CD4-positive, CD25-positive, alpha-beta regulatory T cell (primary cell): ENCODE measurements around the gene ZFX. TPM values are rescaled to one million over a fixed set of nuclear protein-coding genes. Genes with fewer than 3 reads are reported as not detected.

Experiments used
- ATAC-seq, 2 donors: fragments of 150-1000 bp; cut with Tn5 transposase; one replicate each; pipeline ENCODE4 v1.10.0; 2021; ENCODE audit warnings: low read depth in 2 of 2, moderate number of reproducible peaks in 2 of 2, moderate library complexity in 1 of 2
- DNase-seq, 3 donors: peaks; one replicate each; pipeline versions ENCODE4 v3.0.0 to v3.0.0-alpha.2; 2012 to 2022; ENCODE audit warnings: mixed read lengths in 1 of 3
- H3K27ac ChIP-seq: one replicate; pipeline ENCODE4 v1.7.0; 2013; ENCODE audit warnings: mild to moderate bottlenecking, low read length; ENCODE audit not compliant: insufficient read depth, poor library complexity, severe bottlenecking
- H3K27me3 ChIP-seq: one replicate; pipeline ENCODE4 v1.7.0; 2013; ENCODE audit warnings: low read length; ENCODE audit not compliant: control insufficient read depth, insufficient read depth
- H3K36me3 ChIP-seq: one replicate; pipeline ENCODE4 v1.7.0; 2013; ENCODE audit warnings: mild to moderate bottlenecking, low read length, moderate library complexity; ENCODE audit not compliant: control insufficient read depth, insufficient read depth
- H3K4me1 ChIP-seq: 2 replicates; pipeline ENCODE4 v1.7.0; 2013; ENCODE audit warnings: mild to moderate bottlenecking, low read length; ENCODE audit not compliant: insufficient read depth, control insufficient read depth, poor library complexity, severe bottlenecking
- H3K4me3 ChIP-seq: one replicate; pipeline ENCODE4 v1.7.0; 2013; ENCODE audit warnings: low read depth, mild to moderate bottlenecking, low read length, moderate library complexity
- H3K9me3 ChIP-seq, 2 experiments: 1 replicate in 1 of 2; 2 replicates in 1 of 2; pipeline ENCODE4 v1.7.0; 2013; ENCODE audit warnings: low read length in 2 of 2, mild to moderate bottlenecking in 1 of 2, moderate library complexity in 1 of 2; ENCODE audit not compliant: control insufficient read depth in 2 of 2
- H3K27ac Mint-ChIP-seq, 3 donors: one replicate each; pipeline ENCODE4 v1.8.0; 2020 to 2022; ENCODE audit warnings: mild to moderate bottlenecking in 3 of 3, mixed read lengths in 3 of 3, moderate library complexity in 2 of 3
- H3K27me3 Mint-ChIP-seq: one replicate; pipeline ENCODE4 v1.8.0; 2022; ENCODE audit warnings: mild to moderate bottlenecking, mixed read lengths
- H3K36me3 Mint-ChIP-seq: one replicate; pipeline ENCODE4 v1.8.0; 2020; ENCODE audit warnings: mixed read lengths
- H3K4me1 Mint-ChIP-seq, 4 donors: one replicate each; pipeline ENCODE4 v1.8.0; 2020 to 2022; ENCODE audit warnings: mixed read lengths in 4 of 4, mild to moderate bottlenecking in 1 of 4
- H3K4me3 Mint-ChIP-seq, 4 donors: one replicate each; pipeline ENCODE4 v1.8.0; 2020 to 2022; ENCODE audit warnings: mild to moderate bottlenecking in 4 of 4, mixed read lengths in 4 of 4, moderate library complexity in 3 of 4
- H3K9me3 Mint-ChIP-seq, 7 donors: one replicate each; pipeline ENCODE4 v1.8.0; 2020 to 2022; ENCODE audit warnings: mixed read lengths in 7 of 7, mild to moderate bottlenecking in 3 of 7, moderate library complexity in 2 of 7
- polyA plus RNA-seq, 4 donors: library from polyadenylated mRNA; unstranded; fragments of 300-500 nt; fragmentation: Illumina TruSeq; gene quantifications; one replicate each; pipeline ENCODE4 v1.2.3, GENCODE V29; 2021
- total RNA-seq: library from RNA; stranded (reverse); gene quantifications from one replicate; pipeline ENCODE4 v1.2.3, GENCODE V29; 2022

Gene ZFX
- total and polyA plus RNA-seq, 5 donors from 2014 or later: 20.4 to 104 (median 39.2) TPM

DNA sequence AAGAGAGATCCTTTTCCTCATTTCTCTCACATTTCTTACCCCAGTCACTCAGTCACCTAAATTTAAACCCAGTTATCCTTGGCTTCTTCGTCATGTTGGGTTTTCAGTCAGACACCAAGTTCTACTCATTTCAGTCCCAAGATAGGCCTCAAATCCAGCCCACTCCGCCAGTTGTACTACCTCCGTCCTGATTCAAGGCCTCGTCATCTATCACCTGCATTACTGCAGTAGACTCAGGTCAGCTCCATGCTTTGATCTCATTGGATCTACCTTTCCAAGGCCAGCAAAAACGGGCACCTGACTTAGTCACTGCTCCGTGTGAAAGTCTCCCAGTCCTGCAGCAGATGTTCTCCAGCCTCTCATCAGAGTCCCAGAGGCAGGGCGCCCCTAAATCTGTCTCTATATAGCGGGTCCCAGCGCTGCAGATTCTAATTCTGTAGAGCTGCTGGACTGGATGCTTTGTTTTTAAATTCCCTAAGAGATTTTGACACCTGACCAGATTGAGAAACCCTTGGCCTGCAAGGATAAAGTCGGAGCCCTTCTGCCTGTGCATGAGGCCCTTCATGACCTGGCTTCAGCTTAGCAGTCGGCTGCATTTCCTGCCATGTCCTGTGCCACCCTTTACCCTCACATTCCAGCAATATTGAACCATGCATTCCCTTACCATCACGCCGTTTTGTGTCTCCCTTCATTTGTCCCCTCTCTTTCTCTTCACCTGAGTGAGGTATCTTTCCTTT is 53.7 kb downstream of the ZFX start:
- peak overlapping the region in 2 of 3 donors; percentile 47 to 48 for H3K27ac Mint-ChIP-seq
- Histone ChIP-seq H3K9me3 (no peaks in the 10 kb centered on the region), H3K27ac (peak overlapping the region; percentile 15), H3K4me1 (peaks cover 6% of the 10 kb centered on the region), H3K27me3 (no peaks in the 10 kb centered on the region), H3K4me3 (peak overlapping the region; percentile 19), H3K36me3 (peaks cover 15% of the 10 kb centered on the region)
- peak overlapping the region in 1 of 4 donors; percentile 19 for H3K4me3 Mint-ChIP-seq
- no peaks in the 10 kb centered on the region for H3K9me3 Mint-ChIP-seq
- H3K36me3 Mint-ChIP-seq: peaks cover 30% of the 10 kb centered on the region
- ATAC-seq: no peak
- no peak for DNase-seq
- peaks cover 34 to 64% (median 47%) of the 10 kb centered on the region in 4 donors for H3K4me1 Mint-ChIP-seq
- no peaks in the 10 kb centered on the region for H3K27me3 Mint-ChIP-seq

DNA sequence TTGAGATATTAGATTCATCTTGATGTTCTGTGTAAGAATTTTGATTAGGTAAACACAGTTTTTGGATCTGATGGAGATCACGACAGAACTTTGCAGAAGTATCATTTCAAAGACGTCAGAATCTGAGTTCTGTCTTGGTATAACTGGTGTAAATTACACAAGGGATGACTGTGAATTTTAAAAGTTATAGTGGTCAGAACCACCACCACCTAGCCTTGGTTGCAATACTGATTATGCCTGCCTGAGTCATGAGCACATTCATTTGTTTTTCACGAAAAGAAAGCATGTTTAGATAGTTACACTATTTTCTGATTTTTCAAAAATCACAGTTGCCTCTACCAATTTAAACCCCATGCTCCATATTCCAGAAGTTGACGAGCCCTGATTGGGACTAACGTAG is 54.8 kb downstream of the ZFX start:
- Histone ChIP-seq H3K27me3 (no peaks in the 10 kb centered on the region), H3K4me1 (peaks cover 6% of the 10 kb centered on the region), H3K27ac (no peak overlapping the region), H3K36me3 (peaks cover 26% of the 10 kb centered on the region), H3K9me3 (no peaks in the 10 kb centered on the region), H3K4me3 (no peak overlapping the region)
- H3K4me3 Mint-ChIP-seq: no peak overlapping the region
- H3K27ac Mint-ChIP-seq: no peak overlapping the region
- no peaks in the 10 kb centered on the region for H3K9me3 Mint-ChIP-seq
- peaks cover 24% of the 10 kb centered on the region for H3K36me3 Mint-ChIP-seq
- peaks cover 26 to 55% (median 41%) of the 10 kb centered on the region in 4 donors for H3K4me1 Mint-ChIP-seq
- no peaks in the 10 kb centered on the region for H3K27me3 Mint-ChIP-seq
- ATAC-seq (no peak), DNase-seq (no peak)

DNA sequence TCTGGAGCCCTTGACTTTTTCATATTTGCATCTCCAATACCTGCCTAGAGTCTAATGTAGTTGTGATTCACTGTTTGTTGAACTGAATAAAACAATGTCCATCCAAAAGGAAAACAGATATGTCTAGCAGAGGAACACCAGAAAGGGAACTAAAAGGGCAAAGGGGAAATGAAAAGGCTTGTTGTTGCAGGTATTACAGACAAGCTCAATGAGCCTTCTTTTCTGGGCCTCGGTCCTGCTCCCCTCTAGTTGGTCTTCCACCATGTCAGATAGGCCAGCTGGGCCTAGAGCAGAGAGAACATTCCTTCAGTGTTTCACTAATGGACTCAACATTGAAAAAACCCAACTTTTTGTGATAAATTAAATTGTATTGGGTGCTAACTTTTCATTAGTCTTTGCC is 55.4 kb downstream of the ZFX start:
- Histone ChIP-seq H3K27me3 (no peaks in the 10 kb centered on the region), H3K9me3 (no peaks in the 10 kb centered on the region), H3K4me3 (no peak overlapping the region), H3K36me3 (peaks cover 31% of the 10 kb centered on the region), H3K27ac (no peak overlapping the region), H3K4me1 (peaks cover 4% of the 10 kb centered on the region)
- peaks cover 23% of the 10 kb centered on the region for H3K36me3 Mint-ChIP-seq
- ATAC-seq (no peak), DNase-seq (no peak)
- no peak overlapping the region for H3K4me3 Mint-ChIP-seq
- peaks cover 24 to 51% (median 37%) of the 10 kb centered on the region in 4 donors for H3K4me1 Mint-ChIP-seq
- peak overlapping the region in 1 of 3 donors; percentile 12 for H3K27ac Mint-ChIP-seq
- no peaks in the 10 kb centered on the region for H3K27me3 Mint-ChIP-seq
- H3K9me3 Mint-ChIP-seq: no peaks in the 10 kb centered on the region

DNA sequence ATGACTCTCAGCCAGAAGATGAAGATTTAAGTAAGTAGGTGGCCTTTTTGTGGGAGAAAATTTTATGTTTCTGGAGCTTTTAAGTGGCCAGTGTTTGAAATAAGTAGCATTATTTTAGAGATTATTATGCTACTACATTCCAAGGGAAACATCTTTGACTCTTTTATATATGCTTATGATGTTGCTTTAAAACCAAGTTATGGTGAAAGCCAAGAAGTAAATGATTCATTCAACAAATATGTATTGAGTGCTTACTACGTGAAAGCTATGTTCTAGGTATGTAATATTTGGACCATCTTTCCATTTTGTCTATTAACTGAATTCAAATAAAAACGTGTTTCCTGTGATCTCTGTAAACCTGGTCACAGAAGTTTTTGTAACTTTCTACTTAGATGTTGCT is 58.3 kb downstream of the ZFX start:
- peaks cover 44% of the 10 kb centered on the region for H3K36me3 ChIP-seq
- H3K27me3 ChIP-seq: no peaks in the 10 kb centered on the region
- Mint-ChIP-seq H3K36me3 (peaks cover 29% of the 10 kb centered on the region), H3K4me3 (no peak overlapping the region), H3K27ac (peak overlapping the region in 1 of 3 donors; percentile 57), H3K27me3 (no peaks in the 10 kb centered on the region), H3K9me3 (no peaks in the 10 kb centered on the region), H3K4me1 (peaks cover 3 to 27% (median 17%) of the 10 kb centered on the region in 4 donors)
- DNase-seq (no peak), ATAC-seq (no peak)
- no peaks in the 10 kb centered on the region for H3K4me1 ChIP-seq
- H3K27ac ChIP-seq: no peak overlapping the region
- H3K4me3 ChIP-seq: no peak overlapping the region
- H3K9me3 ChIP-seq: no peaks in the 10 kb centered on the region

DNA sequence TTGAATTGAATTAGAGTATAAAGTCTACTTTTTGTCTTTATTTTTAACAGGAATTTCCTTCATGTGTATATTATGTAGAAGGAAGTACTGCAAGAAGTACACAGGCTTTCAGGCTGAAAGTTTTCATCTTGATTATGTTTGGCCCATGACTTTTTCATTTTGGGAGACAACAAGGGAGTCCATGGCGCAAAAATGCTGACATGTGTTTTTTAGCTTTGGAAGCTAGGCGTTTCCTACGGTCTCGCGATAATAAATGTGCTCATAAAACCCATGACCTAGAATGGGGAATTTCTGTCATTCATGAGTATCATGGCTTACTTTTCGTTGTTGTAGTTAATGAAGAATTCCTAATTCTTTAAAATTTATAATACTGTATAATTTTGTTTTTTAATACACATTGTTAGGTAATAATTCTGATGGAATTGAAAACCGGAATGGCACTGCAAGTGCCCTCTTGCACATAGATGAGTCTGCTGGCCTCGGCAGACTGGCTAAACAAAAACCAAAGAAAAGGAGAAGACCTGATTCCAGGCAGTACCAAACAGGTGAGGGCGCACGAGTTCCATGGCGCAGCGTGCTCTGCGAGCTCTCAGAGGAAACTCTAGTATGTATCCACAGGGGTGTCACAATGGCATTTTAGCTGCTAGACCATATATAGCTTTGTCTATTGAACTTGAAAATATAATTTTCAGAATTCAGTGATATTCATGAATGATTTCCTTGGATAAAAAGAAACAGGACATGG is 59.1 kb downstream of the ZFX start:
- ATAC-seq (no peak), DNase-seq (no peak)
- Mint-ChIP-seq H3K4me3 (no peak overlapping the region), H3K9me3 (no peaks in the 10 kb centered on the region), H3K27ac (no peak overlapping the region), H3K4me1 (peaks cover 0 to 19% (median 10%) of the 10 kb centered on the region in 4 donors), H3K27me3 (no peaks in the 10 kb centered on the region), H3K36me3 (peaks cover 27% of the 10 kb centered on the region)
- Histone ChIP-seq H3K27me3 (no peaks in the 10 kb centered on the region), H3K4me3 (no peak overlapping the region), H3K4me1 (no peaks in the 10 kb centered on the region), H3K9me3 (no peaks in the 10 kb centered on the region), H3K27ac (no peak overlapping the region), H3K36me3 (peaks cover 44% of the 10 kb centered on the region)

DNA sequence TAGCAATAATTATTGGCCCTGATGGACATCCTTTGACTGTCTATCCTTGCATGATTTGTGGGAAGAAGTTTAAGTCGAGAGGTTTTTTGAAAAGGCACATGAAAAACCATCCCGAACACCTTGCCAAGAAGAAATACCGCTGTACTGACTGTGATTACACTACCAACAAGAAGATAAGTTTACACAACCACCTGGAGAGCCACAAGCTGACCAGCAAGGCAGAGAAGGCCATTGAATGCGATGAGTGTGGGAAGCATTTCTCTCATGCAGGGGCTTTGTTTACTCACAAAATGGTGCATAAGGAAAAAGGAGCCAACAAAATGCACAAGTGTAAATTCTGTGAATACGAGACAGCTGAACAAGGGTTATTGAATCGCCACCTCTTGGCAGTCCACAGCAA is 60.7 kb downstream of the ZFX start:
- Mint-ChIP-seq H3K36me3 (peaks cover 23% of the 10 kb centered on the region), H3K27ac (no peak overlapping the region), H3K9me3 (no peaks in the 10 kb centered on the region), H3K27me3 (no peaks in the 10 kb centered on the region), H3K4me3 (no peak overlapping the region), H3K4me1 (peaks cover 0 to 7% (median 0%) of the 10 kb centered on the region in 4 donors)
- no peak overlapping the region for H3K4me3 ChIP-seq
- no peaks in the 10 kb centered on the region for H3K27me3 ChIP-seq
- peaks cover 44% of the 10 kb centered on the region for H3K36me3 ChIP-seq
- H3K27ac ChIP-seq: no peak overlapping the region
- DNase-seq (no peak), ATAC-seq (no peak)
- no peaks in the 10 kb centered on the region for H3K4me1 ChIP-seq
- H3K9me3 ChIP-seq: no peaks in the 10 kb centered on the region

DNA sequence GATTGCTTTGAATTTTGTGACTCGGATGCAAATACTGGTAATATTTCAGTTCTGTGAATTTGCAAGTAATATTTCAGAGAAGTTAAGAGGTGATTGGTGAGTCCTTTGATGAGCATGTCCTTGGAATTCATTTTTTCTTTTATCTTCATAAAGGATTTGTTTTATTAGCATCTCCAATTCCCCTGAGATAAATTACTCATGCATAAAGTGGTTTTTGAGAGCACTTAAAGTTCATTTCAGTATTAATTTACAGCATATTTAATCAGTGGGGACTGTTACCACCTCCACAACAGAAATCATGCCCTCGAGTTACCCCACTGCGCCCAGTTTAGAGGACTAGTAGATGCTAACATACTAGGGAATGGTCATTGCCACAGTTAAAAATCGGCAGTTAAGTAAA is 65.0 kb downstream of the ZFX start:
- H3K27ac Mint-ChIP-seq: peak overlapping the region in 1 of 3 donors; percentile 65
- ATAC-seq (no peak), DNase-seq (no peak)
- H3K9me3 Mint-ChIP-seq: no peaks in the 10 kb centered on the region
- Histone ChIP-seq H3K27ac (no peak overlapping the region), H3K4me1 (no peaks in the 10 kb centered on the region), H3K4me3 (no peak overlapping the region), H3K27me3 (no peaks in the 10 kb centered on the region), H3K9me3 (no peaks in the 10 kb centered on the region), H3K36me3 (peaks cover 21% of the 10 kb centered on the region)
- H3K36me3 Mint-ChIP-seq: peaks cover 16% of the 10 kb centered on the region
- H3K4me1 Mint-ChIP-seq: peaks cover 0 to 10% (median 7%) of the 10 kb centered on the region in 4 donors
- H3K4me3 Mint-ChIP-seq: no peak overlapping the region
- H3K27me3 Mint-ChIP-seq: no peaks in the 10 kb centered on the region
